ENCODE results near the gene LIG1.

The LIG1 gene

DNA sequence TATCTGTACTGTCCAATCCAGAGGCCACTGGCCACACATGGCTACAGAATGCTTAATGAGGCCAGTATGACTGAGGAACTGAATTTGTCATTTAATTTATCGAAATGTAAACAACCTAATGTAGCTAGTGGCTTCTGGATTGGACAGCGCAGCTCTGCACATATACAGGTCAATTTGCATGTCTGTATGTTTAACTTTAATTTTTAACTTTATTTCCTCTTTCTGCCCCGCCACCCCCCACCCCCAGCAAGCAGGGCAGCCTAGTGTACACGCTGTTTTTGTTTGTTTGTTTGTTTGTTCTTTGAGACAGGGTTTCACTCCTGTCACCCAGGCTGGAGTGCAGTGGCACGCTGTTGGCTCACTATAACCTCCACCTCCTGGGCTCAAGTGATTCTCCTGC is 15.9 kb upstream of the LIG1 start:
- no peaks in the 10 kb centered on the region for H3K4me1 ChIP-seq (ENCODE audit: control insufficient read depth, insufficient read depth, low read length)
- H3K4me3 ChIP-seq (ENCODE audit: low read depth, low read length), result no peak overlapping the region
- peaks cover 35 to 38% of the 10 kb centered on the region in 2 experiments; a peak in 2 of 3 replicates for H3K36me3 ChIP-seq (ENCODE audit: control insufficient read depth in 2 of 2, insufficient read depth in 1 of 2, low read length in 2 of 2)
- POLR2A ChIA-PET, result interaction anchor here (0.7 to 1.9 kb wide), 3 partner anchors 13 to 18 kb away, joined by 4 to 7 read pairs (median 5); no protein-coding TSS in a partner anchor
- CTCF ChIA-PET, result interaction anchor here (0.6 kb wide), 2 partner anchors 74 to 989 kb away, joined by 3 read pairs; no protein-coding TSS in a partner anchor
- H3K9me3 ChIP-seq (ENCODE audit: control insufficient read depth, insufficient read depth, low read depth, low read length), result no peaks in the 10 kb centered on the region; the same call in 1 of the 2 replicates
- TF ChIP-seq ZNF558 (tag by site-specific recombination; IDR thresholded peaks at IDR 0.05), result no peak
- TF ChIP-seq ZBTB17 (tag by site-specific recombination; IDR thresholded peaks at IDR 0.05), result no peak
- no peak for TF ChIP-seq ZBTB7A (tag by site-specific recombination; IDR thresholded peaks at IDR 0.05; ENCODE audit: low read depth)
- TF ChIP-seq ZNF423 (tag by site-specific recombination; IDR thresholded peaks at IDR 0.05), result no peak
- TF ChIP-seq ZNF518A (tag by site-specific recombination; conservative IDR thresholded peaks at IDR 0.05; ENCODE audit: low read depth), result no peak
- TF ChIP-seq SCRT1 (tag by site-specific recombination; IDR thresholded peaks at IDR 0.05; ENCODE audit: borderline replicate concordance), result no peak
- no peak for TF ChIP-seq ZNF670 (tag by site-specific recombination; IDR thresholded peaks at IDR 0.05; ENCODE audit: low read depth)
- TF ChIP-seq, protein P1, sequence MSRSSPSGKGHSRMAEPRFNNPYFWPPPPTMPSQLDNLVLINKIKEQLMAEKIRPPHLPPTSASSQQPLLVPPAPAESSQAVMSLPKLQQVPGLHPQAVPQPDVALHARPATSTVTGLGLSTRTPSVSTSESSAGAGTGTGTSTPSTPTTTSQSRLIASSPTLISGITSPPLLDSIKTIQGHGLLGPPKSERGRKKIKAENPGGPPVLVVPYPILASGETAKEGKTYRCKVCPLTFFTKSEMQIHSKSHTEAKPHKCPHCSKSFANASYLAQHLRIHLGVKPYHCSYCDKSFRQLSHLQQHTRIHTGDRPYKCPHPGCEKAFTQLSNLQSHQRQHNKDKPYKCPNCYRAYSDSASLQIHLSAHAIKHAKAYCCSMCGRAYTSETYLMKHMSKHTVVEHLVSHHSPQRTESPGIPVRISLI (tag by site-specific recombination; IDR thresholded peaks at IDR 0.05), result no peak
- TF ChIP-seq ZNF394 (tag by site-specific recombination; IDR thresholded peaks at IDR 0.05; ENCODE audit: borderline replicate concordance), result no peak
- no peak overlapping the region for H3K27ac ChIP-seq (ENCODE audit: extremely low read depth, low read depth, low read length)

DNA sequence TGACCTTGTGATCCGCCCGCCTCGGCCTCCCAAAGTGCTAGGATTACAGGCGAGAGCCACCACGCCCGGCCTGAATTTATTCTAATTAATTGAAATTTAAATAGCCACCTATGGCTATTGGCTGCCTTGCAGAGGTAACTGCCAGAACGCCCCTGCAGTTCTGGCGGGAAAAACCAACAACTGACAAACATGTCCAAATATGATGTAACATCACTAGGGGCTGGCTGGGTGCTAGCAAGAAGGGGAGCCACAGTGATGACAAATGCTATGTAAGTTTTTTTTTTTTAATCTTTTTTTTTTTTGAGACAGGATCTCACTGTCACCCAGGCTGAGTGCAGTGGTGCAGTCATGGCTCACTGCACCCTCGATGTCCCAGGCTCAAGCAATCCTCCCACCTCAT is 13.2 kb upstream of the LIG1 start:
- POLR2A ChIA-PET, result interaction anchor here (1.8 kb wide), 1 partner anchor 20 kb away, joined by 5 read pairs; no protein-coding TSS in a partner anchor
- Histone ChIP-seq H3K36me3 (ENCODE audit: control insufficient read depth in 2 of 2, insufficient read depth in 1 of 2, low read length in 2 of 2) (peaks cover 26 to 40% of the 10 kb centered on the region in 2 experiments), H3K9me3 (ENCODE audit: control insufficient read depth, insufficient read depth, low read depth, low read length) (no peaks in the 10 kb centered on the region; the same call in 1 of the 2 replicates)

More for the DNA sequence above, 13.2 kb upstream of the LIG1 start:
- CTCF ChIA-PET, result interaction anchor here (0.7 kb wide), 1 partner anchor 18 kb away, joined by 3 read pairs; no protein-coding TSS in a partner anchor
- no peak overlapping the region for H3K27ac ChIP-seq (ENCODE audit: extremely low read depth, low read depth, low read length)
- no peaks in the 10 kb centered on the region for H3K4me1 ChIP-seq (ENCODE audit: control insufficient read depth, insufficient read depth, low read length)
- no peak overlapping the region for H3K4me3 ChIP-seq (ENCODE audit: low read depth, low read length)
- TF ChIP-seq ZNF214 (tag by site-specific recombination; IDR thresholded peaks at IDR 0.05; ENCODE audit: borderline replicate concordance) (no peak), ZBTB21 (tag by site-specific recombination; IDR thresholded peaks at IDR 0.05) (no peak), ZNF121 (tag by site-specific recombination; IDR thresholded peaks at IDR 0.05) (no peak), ZNF560 (tag by site-specific recombination; IDR thresholded peaks at IDR 0.05; ENCODE audit: borderline replicate concordance) (no peak), YY2 (tag by site-specific recombination; IDR thresholded peaks at IDR 0.05) (no peak), GLI2 (tag by site-specific recombination; IDR thresholded peaks at IDR 0.05; ENCODE audit: borderline replicate concordance, low read depth) (no peak), ZNF571 (tag by site-specific recombination; IDR thresholded peaks at IDR 0.05) (no peak), ZNF529 (tag by site-specific recombination; IDR thresholded peaks at IDR 0.05; ENCODE audit: insufficient replicate concordance) (no peak), ZNF266 (tag by site-specific recombination; IDR thresholded peaks at IDR 0.05; ENCODE audit: low read depth) (no peak), SP2 (tag by site-specific recombination; IDR thresholded peaks at IDR 0.05) (no peak), ZNF366 (tag by site-specific recombination; conservative IDR thresholded peaks at IDR 0.05) (no peak), RBAK (tag by site-specific recombination; IDR thresholded peaks at IDR 0.05) (no peak), ZNF76 (tag by site-specific recombination; IDR thresholded peaks at IDR 0.05; ENCODE audit: borderline replicate concordance, low read depth) (no peak), ZNF114 (tag by site-specific recombination; IDR thresholded peaks at IDR 0.05) (no peak), ZNF248 (tag by site-specific recombination; IDR thresholded peaks at IDR 0.05) (no peak), ZNF670 (tag by site-specific recombination; IDR thresholded peaks at IDR 0.05; ENCODE audit: low read depth) (no peak)
- TF ChIP-seq, protein P2, sequence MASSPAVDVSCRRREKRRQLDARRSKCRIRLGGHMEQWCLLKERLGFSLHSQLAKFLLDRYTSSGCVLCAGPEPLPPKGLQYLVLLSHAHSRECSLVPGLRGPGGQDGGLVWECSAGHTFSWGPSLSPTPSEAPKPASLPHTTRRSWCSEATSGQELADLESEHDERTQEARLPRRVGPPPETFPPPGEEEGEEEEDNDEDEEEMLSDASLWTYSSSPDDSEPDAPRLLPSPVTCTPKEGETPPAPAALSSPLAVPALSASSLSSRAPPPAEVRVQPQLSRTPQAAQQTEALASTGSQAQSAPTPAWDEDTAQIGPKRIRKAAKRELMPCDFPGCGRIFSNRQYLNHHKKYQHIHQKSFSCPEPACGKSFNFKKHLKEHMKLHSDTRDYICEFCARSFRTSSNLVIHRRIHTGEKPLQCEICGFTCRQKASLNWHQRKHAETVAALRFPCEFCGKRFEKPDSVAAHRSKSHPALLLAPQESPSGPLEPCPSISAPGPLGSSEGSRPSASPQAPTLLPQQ (tag by site-specific recombination; IDR thresholded peaks at IDR 0.05), result no peak
